RWPE2 (cell line): ENCODE data around the gene GLB1L2.

Experiments used
- ATAC-seq: fragments of 200-7000 bp; cut with Tn5 transposase; 3 replicates; pipeline ENCODE4 v1.9.1; 2021; ENCODE audit warnings: low read depth
- DNase-seq: peaks from one replicate; pipeline ENCODE4 v3.0.0-alpha.2; 2020; ENCODE audit warnings: low spot score
- H3K27ac ChIP-seq: fragments of 450-650 bp; 2 replicates; pipeline ENCODE4 v1.5.1; 2017; ENCODE audit warnings: mild to moderate bottlenecking; ENCODE audit not compliant: poor library complexity, severe bottlenecking
- H3K27me3 ChIP-seq: fragments of 250-450 bp; sonication (Bioruptor Pico); 2 replicates; pipeline ENCODE4 v1.5.1; 2021; ENCODE audit warnings: mild to moderate bottlenecking, moderate library complexity; ENCODE audit not compliant: insufficient read depth, poor library complexity, severe bottlenecking
- H3K36me3 ChIP-seq: fragments of 250-450 bp; sonication (Bioruptor Pico); 2 replicates; pipeline ENCODE4 v1.5.1; 2020; ENCODE audit warnings: low read depth, mild to moderate bottlenecking, moderate library complexity
- H3K4me1 ChIP-seq: fragments of 250-450 bp; sonication (Bioruptor Pico); 2 replicates; pipeline ENCODE4 v1.5.1; 2021; ENCODE audit warnings: mild to moderate bottlenecking, moderate library complexity; ENCODE audit not compliant: insufficient read depth, poor library complexity, severe bottlenecking
- H3K4me3 ChIP-seq: fragments of 250-450 bp; sonication (Bioruptor Pico); 2 replicates; pipeline ENCODE4 v1.5.1; 2021; ENCODE audit warnings: mild to moderate bottlenecking, moderate library complexity; ENCODE audit not compliant: severe bottlenecking
- H3K9me3 ChIP-seq: fragments of 250-450 bp; sonication (Bioruptor Pico); 2 replicates; pipeline ENCODE4 v1.5.1; 2021; ENCODE audit warnings: mild to moderate bottlenecking, moderate library complexity; ENCODE audit not compliant: severe bottlenecking
- TF ChIP-seq, protein P1 (sequence below): fragments of 450-650 bp; IDR thresholded peaks from one replicate; pipeline ENCODE4 v1.5.1; 2017; ENCODE audit warnings: mild to moderate bottlenecking, moderate library complexity; ENCODE audit not compliant: poor library complexity, severe bottlenecking

GLB1L2 gene

DNA sequence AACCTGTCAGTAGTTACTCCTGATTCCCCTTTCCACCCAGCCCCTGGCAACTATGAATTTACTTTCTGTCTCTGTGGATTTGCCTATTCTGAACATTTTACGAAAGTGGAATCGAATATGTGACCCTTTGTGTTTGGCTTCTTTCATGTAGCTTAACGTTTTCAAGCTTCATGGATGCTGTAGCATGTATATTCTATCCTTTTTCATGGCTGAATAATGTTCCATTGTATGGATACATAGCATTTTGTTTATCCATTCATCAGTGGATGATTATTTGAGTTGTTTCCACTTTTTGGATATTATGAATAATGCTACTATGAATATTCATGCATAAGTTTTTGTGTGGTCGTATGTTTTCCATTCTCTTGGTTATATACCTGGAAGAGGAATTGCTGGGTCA is 9.2 kb upstream of the GLB1L2 start:
- TF ChIP-seq, protein P1, sequence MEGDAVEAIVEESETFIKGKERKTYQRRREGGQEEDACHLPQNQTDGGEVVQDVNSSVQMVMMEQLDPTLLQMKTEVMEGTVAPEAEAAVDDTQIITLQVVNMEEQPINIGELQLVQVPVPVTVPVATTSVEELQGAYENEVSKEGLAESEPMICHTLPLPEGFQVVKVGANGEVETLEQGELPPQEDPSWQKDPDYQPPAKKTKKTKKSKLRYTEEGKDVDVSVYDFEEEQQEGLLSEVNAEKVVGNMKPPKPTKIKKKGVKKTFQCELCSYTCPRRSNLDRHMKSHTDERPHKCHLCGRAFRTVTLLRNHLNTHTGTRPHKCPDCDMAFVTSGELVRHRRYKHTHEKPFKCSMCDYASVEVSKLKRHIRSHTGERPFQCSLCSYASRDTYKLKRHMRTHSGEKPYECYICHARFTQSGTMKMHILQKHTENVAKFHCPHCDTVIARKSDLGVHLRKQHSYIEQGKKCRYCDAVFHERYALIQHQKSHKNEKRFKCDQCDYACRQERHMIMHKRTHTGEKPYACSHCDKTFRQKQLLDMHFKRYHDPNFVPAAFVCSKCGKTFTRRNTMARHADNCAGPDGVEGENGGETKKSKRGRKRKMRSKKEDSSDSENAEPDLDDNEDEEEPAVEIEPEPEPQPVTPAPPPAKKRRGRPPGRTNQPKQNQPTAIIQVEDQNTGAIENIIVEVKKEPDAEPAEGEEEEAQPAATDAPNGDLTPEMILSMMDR: no peak
- H3K4me1 ChIP-seq: no peaks in the 10 kb centered on the region
- ATAC-seq (no peak), DNase-seq (no peak)
- H3K27ac ChIP-seq: no peak overlapping the region
- peaks cover 3% of the 10 kb centered on the region for H3K27me3 ChIP-seq
- H3K36me3 ChIP-seq: no peaks in the 10 kb centered on the region
- no peaks in the 10 kb centered on the region for H3K9me3 ChIP-seq
- no peak overlapping the region for H3K4me3 ChIP-seq

GRCh38 chr11:134328433-134328832 is 3.4 kb upstream of the GLB1L2 start:
- TF ChIP-seq, protein P1: no peak
- H3K9me3 ChIP-seq: no peaks in the 10 kb centered on the region

GRCh38 chr11:134330611-134331353 is 1.0 kb upstream of the GLB1L2 start:
- DNase-seq (no peak), ATAC-seq (no peak)
- Histone ChIP-seq H3K4me1 (no peaks in the 10 kb centered on the region), H3K9me3 (no peaks in the 10 kb centered on the region), H3K36me3 (no peaks in the 10 kb centered on the region), H3K4me3 (no peak overlapping the region), H3K27me3 (peaks cover 32% of the 10 kb centered on the region), H3K27ac (no peak overlapping the region)
- TF ChIP-seq, protein P1: no peak

More at GRCh38 chr11:134328433-134328832, 3.4 kb upstream of the GLB1L2 start:
- no peaks in the 10 kb centered on the region for H3K4me1 ChIP-seq
- no peak for DNase-seq
- H3K4me3 ChIP-seq: no peak overlapping the region
- no peak for ATAC-seq
- peaks cover 34% of the 10 kb centered on the region for H3K27me3 ChIP-seq
- H3K27ac ChIP-seq: no peak overlapping the region
- no peaks in the 10 kb centered on the region for H3K36me3 ChIP-seq

DNA sequence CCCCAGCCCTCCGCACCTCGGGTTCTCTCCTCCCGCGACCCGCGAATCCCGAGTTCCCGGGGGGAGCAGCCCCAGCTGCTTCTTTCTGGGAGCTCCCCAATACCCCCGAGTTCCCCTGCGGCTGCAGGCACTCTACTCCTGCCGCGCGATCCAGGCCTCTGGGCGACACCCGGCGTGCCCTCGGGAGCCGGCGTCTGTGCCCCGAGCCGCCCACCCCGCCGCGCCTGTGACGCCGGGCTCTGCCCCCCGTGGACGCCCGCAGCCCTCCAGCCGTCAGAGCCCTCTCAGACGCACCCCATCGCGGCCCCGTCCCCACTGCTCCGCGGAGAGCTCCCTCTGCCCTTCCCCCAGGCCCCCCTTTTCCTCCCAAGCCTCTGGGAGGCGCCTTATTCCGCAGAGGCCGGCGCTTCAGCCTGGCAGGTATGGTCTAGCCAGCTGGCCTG is 422 bp downstream of the GLB1L2 start:
- TF ChIP-seq, protein P1: no peak
- Histone ChIP-seq H3K4me1 (no peaks in the 10 kb centered on the region), H3K9me3 (no peaks in the 10 kb centered on the region), H3K36me3 (no peaks in the 10 kb centered on the region), H3K4me3 (peak overlapping the region; percentile 31), H3K27me3 (peaks cover 32% of the 10 kb centered on the region), H3K27ac (no peak overlapping the region)
- DNase-seq (no peak), ATAC-seq (peak; percentile 27; the same call in 2 of the 3 replicates)

- H3K9me3 ChIP-seq: no peaks in the 10 kb centered on the region
- H3K4me3 ChIP-seq: no peak overlapping the region
- H3K36me3 ChIP-seq: no peaks in the 10 kb centered on the region
- no peak for DNase-seq
- TF ChIP-seq, protein P1: no peak
- no peak overlapping the region for H3K27ac ChIP-seq
- no peak for ATAC-seq
- H3K27me3 ChIP-seq: peaks cover 32% of the 10 kb centered on the region
- H3K4me1 ChIP-seq: no peaks in the 10 kb centered on the region
Observed at GRCh38 chr11:134332782-134333181, 994 bp downstream of the GLB1L2 start.
